HG03095 (cell line): ENCODE results near the gene DYNLT2B.
"Not testable (repeated sequence)": the region's sequence is repeated elsewhere in the genome, so short reads cannot be mapped to it uniquely, and the experiment has no call there.

ENCODE experiments used
- ATAC-seq: cut with Tn5 transposase; IDR thresholded peaks from one replicate; pipeline ENCODE4 v1.9.1; 2021; ENCODE audit warnings: moderate library complexity; ENCODE audit not compliant: unreplicated experiment

The DYNLT2B gene

GRCh38 chr3:196317687-196318467 is at the start of gene DYNLT2B:
Gene DYNLT2B (minus strand): TSS chr3:196318240. CDS start chr3:196318152, 88 bp downstream.
- ATAC-seq: peak; percentile 82

- no peak for ATAC-seq
Observed at GRCh38 chr3:196365736-196366135, 47.7 kb upstream of the DYNLT2B start.

GRCh38 chr3:196360586-196360985 is 42.5 kb upstream of the DYNLT2B start:
- no peak for ATAC-seq

DNA sequence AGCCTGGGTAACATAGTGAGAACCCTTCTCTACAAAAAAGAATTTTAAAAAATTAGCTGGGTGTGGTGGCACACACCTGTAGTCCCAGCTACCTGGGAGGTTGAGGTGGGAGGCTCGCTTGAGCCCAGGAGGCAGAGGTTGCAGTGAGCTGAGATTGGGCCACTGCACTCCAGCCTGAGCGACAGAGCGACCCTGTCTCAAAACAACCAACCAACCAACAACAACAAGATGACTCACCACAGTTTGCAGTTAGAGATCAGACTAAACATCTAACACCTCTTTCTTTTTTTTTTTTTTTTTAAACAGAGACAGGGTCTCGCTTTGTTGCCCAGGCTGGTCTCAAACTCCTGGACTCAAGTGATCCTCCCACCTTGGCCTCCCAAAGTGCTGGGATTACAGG is 40.5 kb upstream of the DYNLT2B start:
- ATAC-seq: not testable (repeated sequence)

- no peak for ATAC-seq
Observed at GRCh38 chr3:196357905-196358304, 39.9 kb upstream of the DYNLT2B start.

- ATAC-seq: no peak
Observed at GRCh38 chr3:196356556-196356955, 38.5 kb upstream of the DYNLT2B start.

GRCh38 chr3:196355668-196356067 is 37.6 kb upstream of the DYNLT2B start:
- no peak for ATAC-seq

- ATAC-seq: no peak
Observed at GRCh38 chr3:196354132-196354531, 36.1 kb upstream of the DYNLT2B start.

DNA sequence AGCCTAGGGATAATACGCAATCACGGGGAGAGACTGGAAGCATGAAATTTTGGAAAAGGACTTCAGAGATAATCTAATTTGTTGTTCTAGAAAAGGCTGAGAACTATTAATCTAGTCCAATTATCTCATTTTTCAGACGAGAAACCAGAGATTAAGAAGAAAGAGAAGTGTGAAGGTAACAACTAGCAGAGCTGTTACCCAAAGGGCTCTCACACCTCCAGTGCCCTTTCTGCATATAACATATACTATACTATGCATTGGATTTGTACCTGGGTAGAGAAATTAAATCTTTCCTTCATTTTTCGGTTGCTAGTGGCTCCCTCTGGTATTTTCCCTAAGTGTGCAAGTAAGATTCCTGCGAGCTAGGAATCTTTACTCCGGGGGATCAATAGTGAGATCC is 33.5 kb upstream of the DYNLT2B start:
- no peak for ATAC-seq

DNA sequence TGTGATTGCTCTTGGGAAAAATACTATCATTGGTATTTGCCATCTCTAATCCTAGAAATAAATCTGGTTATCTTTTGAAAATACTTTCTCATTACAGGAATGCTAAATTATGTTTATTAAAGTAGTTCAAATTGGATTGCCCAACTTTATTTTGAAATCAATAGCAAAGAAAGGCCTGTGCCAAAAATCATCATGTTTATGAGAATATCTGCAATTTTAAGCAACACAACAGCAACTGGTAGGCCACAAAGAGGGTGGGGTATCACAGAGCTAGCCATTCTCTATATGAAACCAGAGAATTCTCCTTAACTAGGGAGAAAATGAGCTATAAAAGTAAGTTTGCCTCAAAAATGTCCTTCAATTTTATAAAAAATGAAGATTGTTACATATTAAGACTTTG is 32.0 kb upstream of the DYNLT2B start:
- no peak for ATAC-seq

GRCh38 chr3:196348698-196349097 is 30.7 kb upstream of the DYNLT2B start:
- no peak for ATAC-seq

DNA sequence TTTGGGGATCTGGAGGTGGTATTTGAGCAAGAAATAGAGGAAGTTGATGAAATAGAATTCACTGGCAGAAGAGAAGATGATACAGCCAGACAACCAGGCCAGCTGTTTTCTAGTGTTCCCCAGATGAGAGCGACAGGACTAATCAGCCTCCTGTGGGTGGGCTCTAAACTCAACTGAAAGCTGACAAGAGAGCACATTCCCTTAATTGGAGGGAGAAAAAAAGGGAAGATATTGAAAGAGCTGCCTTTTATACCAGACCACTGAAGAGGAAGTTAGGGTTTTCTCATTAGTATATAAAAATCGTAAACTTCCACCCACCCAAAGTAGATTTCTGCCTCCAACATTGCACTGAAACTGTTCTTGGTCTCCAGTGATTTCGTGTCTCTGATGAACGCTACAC is 26.6 kb upstream of the DYNLT2B start:
- ATAC-seq: no peak

GRCh38 chr3:196343917-196344316 is 25.9 kb upstream of the DYNLT2B start:
- not testable (repeated sequence) for ATAC-seq

GRCh38 chr3:196341137-196341536 is 23.1 kb upstream of the DYNLT2B start:
- no peak for ATAC-seq

DNA sequence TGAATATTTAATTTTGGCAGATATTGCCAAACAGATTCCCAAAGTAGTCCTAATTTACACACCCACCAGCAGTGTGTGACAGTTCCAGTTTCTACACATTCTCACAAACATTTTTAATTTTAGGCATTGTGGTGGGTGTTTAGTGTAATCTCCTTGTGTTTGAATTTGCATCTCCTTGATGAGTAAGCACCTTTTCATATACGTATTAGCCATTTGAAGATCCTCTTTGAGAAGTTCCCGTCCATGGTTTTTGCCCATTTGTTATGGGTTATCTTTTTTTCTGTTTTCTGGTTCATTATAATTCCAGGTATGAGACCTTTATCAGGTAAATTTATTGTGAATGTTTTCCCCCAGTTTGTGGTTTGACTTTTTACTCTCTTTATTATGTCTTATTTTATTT is 22.4 kb upstream of the DYNLT2B start:
- no peak for ATAC-seq

DNA sequence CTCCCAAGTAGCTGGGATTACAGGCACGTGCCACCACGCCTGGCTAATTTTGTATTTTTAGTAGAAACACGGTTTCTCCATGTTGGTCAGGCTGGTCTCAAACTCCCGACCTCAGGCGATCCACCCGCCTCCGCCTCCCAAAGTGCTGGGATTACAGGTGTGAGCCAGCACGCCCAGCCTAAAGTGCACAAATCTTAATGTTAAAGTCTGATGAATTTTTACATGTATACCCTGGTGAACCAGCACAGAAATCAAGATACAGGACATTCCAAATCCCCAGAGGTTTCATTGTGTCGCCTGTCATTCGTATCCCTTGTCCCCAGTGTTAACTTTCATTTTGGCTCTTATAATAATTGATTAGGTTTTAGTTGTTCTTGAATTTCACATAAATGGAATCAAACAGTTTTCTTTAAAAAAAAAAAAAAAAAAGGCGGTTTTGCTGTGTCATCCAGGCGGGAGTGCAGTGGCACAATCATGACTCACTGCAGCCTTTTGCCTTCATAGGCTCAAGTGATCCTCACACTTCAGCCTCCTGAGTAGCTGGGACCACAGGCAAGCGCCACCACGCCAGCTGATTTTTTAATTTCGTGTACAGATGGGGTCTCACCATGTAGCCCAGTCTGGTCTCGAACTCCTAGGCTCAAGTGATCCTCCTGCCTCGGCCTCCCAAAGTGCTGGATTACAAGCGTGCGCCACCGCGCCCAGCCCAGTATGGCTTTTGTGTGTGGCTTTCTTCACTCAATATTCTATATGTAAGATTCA is 21.6 kb upstream of the DYNLT2B start:
- ATAC-seq: no peak

GRCh38 chr3:196339044-196339443 is 21.0 kb upstream of the DYNLT2B start:
- ATAC-seq: no peak

- no peak for ATAC-seq
Observed at GRCh38 chr3:196336319-196337145, 18.5 kb upstream of the DYNLT2B start.

DNA sequence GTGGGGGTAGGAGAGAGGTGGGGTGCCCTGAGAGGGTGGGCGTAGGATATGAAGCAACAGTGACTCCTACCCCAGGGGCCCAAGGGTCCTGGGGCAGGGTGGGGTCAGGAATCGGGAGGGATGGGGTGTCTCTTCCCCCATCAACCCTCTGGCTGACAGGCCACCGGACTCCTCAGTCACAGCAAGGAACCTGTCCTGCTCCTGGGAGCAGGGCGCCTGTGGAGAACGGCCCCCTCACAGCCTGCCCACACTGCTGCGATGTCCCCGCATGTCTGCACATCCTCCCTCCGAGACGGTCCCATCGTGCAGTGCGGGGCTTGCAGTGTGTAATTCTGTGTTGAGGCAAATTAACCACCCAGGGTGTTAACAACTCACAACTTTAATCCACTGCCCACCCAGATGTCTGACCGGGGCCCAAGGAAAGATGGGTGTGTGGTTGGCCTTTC is 17.5 kb upstream of the DYNLT2B start:
- no peak for ATAC-seq

GRCh38 chr3:196334982-196335381 is 16.9 kb upstream of the DYNLT2B start:
- no peak for ATAC-seq

DNA sequence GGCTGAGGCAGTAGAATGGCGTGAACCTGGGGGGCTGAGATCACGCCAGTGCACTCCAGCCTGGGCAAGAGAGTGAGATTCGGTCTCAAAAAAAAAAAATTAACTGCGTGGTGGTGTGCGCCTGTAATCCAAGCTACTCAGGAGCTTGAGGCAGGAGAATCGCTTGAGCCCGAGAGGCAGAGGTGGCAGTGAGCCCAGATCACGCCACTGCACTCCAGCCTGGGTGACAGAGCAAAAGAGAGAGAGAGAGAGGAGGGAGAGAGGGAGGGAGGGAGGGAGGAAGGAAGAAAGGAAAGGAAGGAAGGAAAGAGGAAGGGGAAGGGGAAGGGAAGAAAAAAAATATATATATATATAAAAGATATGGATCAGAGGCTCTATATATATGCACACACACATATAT is 14.1 kb upstream of the DYNLT2B start:
- ATAC-seq: no peak
